SK-N-SH (cell line): ENCODE results near the gene LDLRAD1.
"Not testable (repeated sequence)": the region's sequence is repeated elsewhere in the genome, so short reads cannot be mapped to it uniquely, and the experiment has no call there.

Experiments used
- CTCF ChIP-seq: fragments of 200-600 bp; sonication (generic); IDR thresholded peaks from 2 replicates; pipeline ENCODE4 v1.6.1; 2017; ENCODE audit warnings: antibody characterized with exemption, mild to moderate bottlenecking, moderate library complexity
- EP300 ChIP-seq, 2 experiments: IDR thresholded peaks; 2 replicates each; pipeline versions ENCODE4 v1.4.0 to v1.6.1; 2012; ENCODE audit warnings: borderline replicate concordance in 1 of 2, low read depth in 1 of 2, low read length in 1 of 2
- MAX ChIP-seq: IDR thresholded peaks from 2 replicates; pipeline ENCODE4 v1.4.0; 2012; ENCODE audit warnings: low read depth
- MEF2A ChIP-seq: IDR thresholded peaks from 2 replicates; pipeline ENCODE4 v1.4.0; 2012; ENCODE audit warnings: low read depth, borderline replicate concordance
- MXI1 ChIP-seq: IDR thresholded peaks from 2 replicates; pipeline ENCODE4 v1.6.1; 2012; ENCODE audit warnings: mild to moderate bottlenecking, low read depth, low read length, improper control_type of control experiment
- RCOR1 ChIP-seq: fragments of 150-350 bp; IDR thresholded peaks from 2 replicates; pipeline ENCODE4 v1.6.1; 2017; ENCODE audit warnings: antibody characterized with exemption, low read length
- TEAD4 ChIP-seq: IDR thresholded peaks from 2 replicates; pipeline ENCODE4 v1.4.0; 2012; ENCODE audit warnings: mild to moderate bottlenecking, borderline replicate concordance; ENCODE audit not compliant: insufficient read depth
- TF ChIP-seq, protein P1 (sequence below): IDR thresholded peaks from 2 replicates; pipeline ENCODE4 v1.6.1; 2012; ENCODE audit warnings: mild to moderate bottlenecking, low read depth, low read length, moderate library complexity

DNA sequence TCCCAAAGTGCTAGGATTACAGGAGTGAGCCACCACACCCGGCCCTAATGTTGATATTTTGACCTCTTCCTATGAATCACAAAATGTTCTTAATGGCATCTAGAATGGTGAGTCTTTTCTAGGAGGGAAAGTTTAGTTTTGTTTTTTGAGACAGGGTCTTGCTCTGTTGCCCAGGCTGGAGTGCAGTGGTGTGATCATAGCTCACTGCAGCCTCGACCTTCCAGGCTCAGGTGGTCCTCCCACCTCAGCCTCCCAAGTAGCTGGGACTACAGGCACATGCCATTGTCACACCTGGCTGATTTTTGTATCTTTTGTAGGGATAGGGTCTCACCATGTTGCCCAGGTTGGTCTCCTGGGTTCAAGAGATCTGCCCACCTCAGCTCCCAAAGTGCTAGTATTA lies 48.7 kb downstream of the LDLRAD1 start:
- not testable (repeated sequence) for TF ChIP-seq RCOR1; CTCF; TEAD4; MEF2A; EP300 (IDR thresholded peaks at IDR 0.05; ENCODE audit: borderline replicate concordance in 1 of 2, low read depth in 1 of 2, low read length in 1 of 2); MXI1; MAX
- TF ChIP-seq, protein P1, sequence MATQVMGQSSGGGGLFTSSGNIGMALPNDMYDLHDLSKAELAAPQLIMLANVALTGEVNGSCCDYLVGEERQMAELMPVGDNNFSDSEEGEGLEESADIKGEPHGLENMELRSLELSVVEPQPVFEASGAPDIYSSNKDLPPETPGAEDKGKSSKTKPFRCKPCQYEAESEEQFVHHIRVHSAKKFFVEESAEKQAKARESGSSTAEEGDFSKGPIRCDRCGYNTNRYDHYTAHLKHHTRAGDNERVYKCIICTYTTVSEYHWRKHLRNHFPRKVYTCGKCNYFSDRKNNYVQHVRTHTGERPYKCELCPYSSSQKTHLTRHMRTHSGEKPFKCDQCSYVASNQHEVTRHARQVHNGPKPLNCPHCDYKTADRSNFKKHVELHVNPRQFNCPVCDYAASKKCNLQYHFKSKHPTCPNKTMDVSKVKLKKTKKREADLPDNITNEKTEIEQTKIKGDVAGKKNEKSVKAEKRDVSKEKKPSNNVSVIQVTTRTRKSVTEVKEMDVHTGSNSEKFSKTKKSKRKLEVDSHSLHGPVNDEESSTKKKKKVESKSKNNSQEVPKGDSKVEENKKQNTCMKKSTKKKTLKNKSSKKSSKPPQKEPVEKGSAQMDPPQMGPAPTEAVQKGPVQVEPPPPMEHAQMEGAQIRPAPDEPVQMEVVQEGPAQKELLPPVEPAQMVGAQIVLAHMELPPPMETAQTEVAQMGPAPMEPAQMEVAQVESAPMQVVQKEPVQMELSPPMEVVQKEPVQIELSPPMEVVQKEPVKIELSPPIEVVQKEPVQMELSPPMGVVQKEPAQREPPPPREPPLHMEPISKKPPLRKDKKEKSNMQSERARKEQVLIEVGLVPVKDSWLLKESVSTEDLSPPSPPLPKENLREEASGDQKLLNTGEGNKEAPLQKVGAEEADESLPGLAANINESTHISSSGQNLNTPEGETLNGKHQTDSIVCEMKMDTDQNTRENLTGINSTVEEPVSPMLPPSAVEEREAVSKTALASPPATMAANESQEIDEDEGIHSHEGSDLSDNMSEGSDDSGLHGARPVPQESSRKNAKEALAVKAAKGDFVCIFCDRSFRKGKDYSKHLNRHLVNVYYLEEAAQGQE: not testable (repeated sequence)
